ENCODE results near the gene PAIP2.

GRCh38 chr5:139415221-139415861 is 73.7 kb downstream of the PAIP2 start:
- TF ChIP-seq CTCF (IDR thresholded peaks at IDR 0.05; ENCODE audit: poor library complexity), result no peak
- no peak for TF ChIP-seq EZH2phosphoT487 (IDR thresholded peaks at IDR 0.05; ENCODE audit: low read depth, severe bottlenecking, unreplicated experiment)
